KOPT-K1 (cell line): Measurements from ENCODE around the gene ANGEL1.

Experiments
- H3K27ac ChIP-seq: fragments of 200-600 bp; sonication (generic); 2 replicates; pipeline ENCODE4 v1.5.1; 2016; ENCODE audit warnings: antibody characterized with exemption, mild to moderate bottlenecking, low read depth, low read length; ENCODE audit not compliant: poor library complexity, severe bottlenecking
- H3K36me3 ChIP-seq: fragments of 200-600 bp; sonication (generic); 2 replicates; pipeline ENCODE4 v1.5.1; 2017; ENCODE audit warnings: antibody characterized with exemption, mild to moderate bottlenecking, low read length, moderate library complexity; ENCODE audit not compliant: insufficient read depth
- H3K9me3 ChIP-seq: fragments of 200-600 bp; sonication (generic); 2 replicates; pipeline ENCODE4 v1.5.1; 2017; ENCODE audit warnings: antibody characterized with exemption, low read length, mild to moderate bottlenecking; ENCODE audit not compliant: insufficient read depth, poor library complexity, severe bottlenecking

ANGEL1 gene

GRCh38 chr14:76767681-76768656, 44.7 kb downstream of the ANGEL1 start:
- no peak overlapping the region for H3K27ac ChIP-seq
- no peaks in the 10 kb centered on the region for H3K36me3 ChIP-seq
- no peaks in the 10 kb centered on the region for H3K9me3 ChIP-seq

GRCh38 chr14:76765461-76765931, 47.2 kb downstream of the ANGEL1 start:
- Histone ChIP-seq H3K36me3 (no peaks in the 10 kb centered on the region), H3K27ac (no peak overlapping the region), H3K9me3 (peaks cover 7% of the 10 kb centered on the region)

- H3K27ac ChIP-seq, result no peak overlapping the region
- no peaks in the 10 kb centered on the region for H3K36me3 ChIP-seq
- H3K9me3 ChIP-seq, result peaks cover 7% of the 10 kb centered on the region
Observed at GRCh38 chr14:76763096-76764041, 49.3 kb downstream of the ANGEL1 start.

- no peak overlapping the region for H3K27ac ChIP-seq
- no peaks in the 10 kb centered on the region for H3K36me3 ChIP-seq
- peaks cover 7% of the 10 kb centered on the region for H3K9me3 ChIP-seq
Observed at GRCh38 chr14:76762411-76763095, 50.1 kb downstream of the ANGEL1 start.

GRCh38 chr14:76761960-76762410, 50.7 kb downstream of the ANGEL1 start:
- Histone ChIP-seq H3K27ac (no peak overlapping the region), H3K9me3 (peaks cover 7% of the 10 kb centered on the region), H3K36me3 (no peaks in the 10 kb centered on the region)

GRCh38 chr14:76761136-76761959, 51.3 kb downstream of the ANGEL1 start, which contains the start of gene VASH1:
TSS of gene VASH1 (plus strand) at chr14:76761468. CDS start at chr14:76762822, 1,354 bp downstream.
- Histone ChIP-seq H3K9me3 (peaks cover 7% of the 10 kb centered on the region), H3K27ac (no peak within 1 kb of the TSS), H3K36me3 (no peaks in the 10 kb centered on the region)

- Histone ChIP-seq H3K36me3 (no peaks in the 10 kb centered on the region), H3K27ac (no peak overlapping the region), H3K9me3 (peaks cover 7% of the 10 kb centered on the region)
Observed at GRCh38 chr14:76760331-76761135, 52.1 kb downstream of the ANGEL1 start.

GRCh38 chr14:76759589-76759988, 53.1 kb downstream of the ANGEL1 start:
- H3K27ac ChIP-seq, result no peak overlapping the region
- peaks cover 7% of the 10 kb centered on the region for H3K9me3 ChIP-seq
- no peaks in the 10 kb centered on the region for H3K36me3 ChIP-seq

- H3K36me3 ChIP-seq, result no peaks in the 10 kb centered on the region
- no peaks in the 10 kb centered on the region for H3K9me3 ChIP-seq
- no peak overlapping the region for H3K27ac ChIP-seq
Observed at GRCh38 chr14:76756371-76756750, 56.3 kb downstream of the ANGEL1 start.

- no peaks in the 10 kb centered on the region for H3K9me3 ChIP-seq
- no peak overlapping the region for H3K27ac ChIP-seq
- H3K36me3 ChIP-seq, result no peaks in the 10 kb centered on the region
Observed at GRCh38 chr14:76755610-76756370, 56.9 kb downstream of the ANGEL1 start.

- Histone ChIP-seq H3K9me3 (no peaks in the 10 kb centered on the region), H3K27ac (no peak overlapping the region), H3K36me3 (no peaks in the 10 kb centered on the region)
Observed at GRCh38 chr14:76754586-76754985, 58.1 kb downstream of the ANGEL1 start.

- no peak overlapping the region for H3K27ac ChIP-seq
- no peaks in the 10 kb centered on the region for H3K9me3 ChIP-seq
- H3K36me3 ChIP-seq, result no peaks in the 10 kb centered on the region
Observed at GRCh38 chr14:76753541-76754198, 59.0 kb downstream of the ANGEL1 start.
